ENCODE results near the gene DOHH.

GRCh38 chr19:3478409-3479176 is 21.9 kb downstream of the DOHH start:
- TF ChIP-seq CTCF (conservative IDR thresholded peaks at IDR 0.05 in 1 of 2, IDR thresholded peaks at IDR 0.05 in 1 of 2; ENCODE audit: extremely low read depth in 1 of 2, insufficient read depth in 1 of 2, low read depth in 1 of 2, low read length in 2 of 2) (no peak), EZH2 (IDR thresholded peaks at IDR 0.05; ENCODE audit: borderline replicate concordance, low read length) (no peak)
